Natural killer cell (primary cell): ENCODE data around the gene SND1. TPM values are rescaled to one million over a fixed set of nuclear protein-coding genes. Genes with fewer than 3 reads are reported as not detected.

ENCODE experiments used
- ATAC-seq, 3 donors: fragments of 150-1000 bp in 2 of 3; fragments of 200-7000 bp in 1 of 3; cut with Tn5 transposase; 1 replicate in 1 of 3; 2 replicates in 2 of 3; pipeline ENCODE4 v1.10.0; 2021; ENCODE audit warnings: mild to moderate bottlenecking in 2 of 3, moderate library complexity in 2 of 3
- DNase-seq, 2 donors: peaks; one replicate each; pipeline versions ENCODE4 v3.0.0 to v3.0.0-alpha.2; 2013 to 2021; ENCODE audit warnings: mixed read lengths in 1 of 2
- H3K27ac ChIP-seq: one replicate; pipeline ENCODE4 v1.5.1; 2013; ENCODE audit warnings: mild to moderate bottlenecking, low read length
- H3K27me3 ChIP-seq: one replicate; pipeline ENCODE4 v1.6.1; 2013; ENCODE audit warnings: low read length; ENCODE audit not compliant: control insufficient read depth, insufficient read depth
- H3K36me3 ChIP-seq: one replicate; pipeline ENCODE4 v1.6.1; 2013; ENCODE audit warnings: low read length; ENCODE audit not compliant: control insufficient read depth, insufficient read depth
- H3K4me1 ChIP-seq: one replicate; pipeline ENCODE4 v1.6.1; 2013; ENCODE audit warnings: low read length; ENCODE audit not compliant: control insufficient read depth, insufficient read depth
- H3K4me3 ChIP-seq: one replicate; pipeline ENCODE4 v1.5.1; 2013; ENCODE audit warnings: low read length
- H3K9me3 ChIP-seq: one replicate; pipeline ENCODE4 v1.6.1; 2013; ENCODE audit warnings: low read length; ENCODE audit not compliant: control insufficient read depth, insufficient read depth
- H3K27ac Mint-ChIP-seq, 2 donors: one replicate each; pipeline ENCODE4 v1.8.0; 2022; ENCODE audit warnings: mild to moderate bottlenecking in 2 of 2, mixed read lengths in 2 of 2, moderate library complexity in 1 of 2
- H3K27me3 Mint-ChIP-seq, 2 donors: one replicate each; pipeline ENCODE4 v1.8.0; 2022; ENCODE audit warnings: low read depth in 2 of 2, mixed read lengths in 2 of 2
- H3K36me3 Mint-ChIP-seq: one replicate; pipeline ENCODE4 v1.8.0; 2022; ENCODE audit warnings: mixed read lengths
- H3K4me1 Mint-ChIP-seq, 2 donors: one replicate each; pipeline ENCODE4 v1.8.0; 2022; ENCODE audit warnings: mixed read lengths in 2 of 2
- H3K4me3 Mint-ChIP-seq: one replicate; pipeline ENCODE4 v1.8.0; 2022; ENCODE audit warnings: mild to moderate bottlenecking, moderate library complexity, mixed read lengths
- H3K9me3 Mint-ChIP-seq, 2 donors: one replicate each; pipeline ENCODE4 v1.8.0; 2022; ENCODE audit warnings: mixed read lengths in 2 of 2
- WGBS: methylation state at CpG from one replicate; pipeline ENCODE4 v1.1.7; 2013; ENCODE audit warnings: missing lambda C conversion rate; ENCODE audit not compliant: insufficient coverage; 5-methylcytosine and 5-hydroxymethylcytosine counted together
- intact Hi-C: fragments of 100-400 bp; cut with micrococcal nuclease; formaldehyde crosslinking; loops from one replicate; pipeline ENCODE4 v1.14.2; 2022
- total RNA-seq, 4 donors: library from RNA; stranded (reverse); fragments of 120-200 nt in 1 of 4; gene quantifications; one replicate each; pipeline versions ENCODE4 v1.2.3 to v1.2.4, GENCODE V29; 2013 to 2022
- TF ChIP-seq, protein P1 (sequence below): fragments of 200-600 bp; IDR thresholded peaks from one replicate; pipeline ENCODE4 v1.8.0; 2022; ENCODE audit warnings: antibody characterized with exemption

The SND1 gene
- total RNA-seq, 3 donors from 2014 or later (not counting 1 experiment from before 2014, with no cell fraction given): 149 to 188 (median 149) TPM

DNA sequence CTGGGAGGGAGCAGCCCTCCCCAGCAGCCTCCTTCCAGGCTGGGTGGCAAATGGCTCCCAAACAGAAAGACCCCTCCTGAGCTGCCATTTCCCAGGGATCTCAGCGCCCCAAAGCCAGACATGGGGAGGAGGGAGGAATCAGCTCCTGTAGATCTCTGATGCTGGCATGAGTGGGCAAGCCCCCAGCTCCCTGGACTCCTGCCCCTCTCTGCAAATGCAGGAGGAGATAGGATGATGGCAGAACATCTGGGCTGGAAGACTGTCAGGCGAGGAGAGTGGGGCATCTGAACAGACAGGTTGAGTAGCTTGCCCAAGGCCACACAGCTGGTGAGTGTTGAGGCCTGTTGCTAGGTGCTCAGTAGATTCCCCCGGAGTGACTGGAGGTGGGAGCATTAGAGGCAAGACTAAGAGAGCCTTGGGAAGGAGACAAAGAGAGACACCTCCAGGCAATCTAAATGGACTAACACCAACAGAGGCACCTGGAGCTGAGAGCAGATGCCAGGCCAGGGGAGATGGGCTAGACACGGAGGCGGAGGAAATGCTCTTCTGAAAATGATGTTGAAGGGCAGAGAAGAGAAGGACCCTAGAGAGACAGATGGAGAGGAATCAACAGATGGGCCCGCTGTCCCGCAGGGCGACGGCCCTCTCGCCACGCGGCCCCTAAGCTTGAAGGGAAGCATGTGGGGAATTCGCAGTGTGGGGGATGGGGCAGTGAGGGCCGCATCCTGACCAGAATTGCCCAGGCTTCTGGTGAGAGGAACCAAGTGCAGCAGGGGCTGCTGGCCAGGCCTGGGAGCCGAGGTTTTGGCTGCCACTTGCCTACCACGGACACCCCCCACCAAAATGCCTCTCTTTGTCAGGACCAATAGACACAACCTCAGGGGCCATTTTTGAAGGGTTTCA, 464.1 kb downstream of the SND1 start:
- Mint-ChIP-seq H3K36me3 (no peaks in the 10 kb centered on the region), H3K9me3 (no peaks in the 10 kb centered on the region), H3K4me3 (no peak overlapping the region), H3K27me3 (peaks cover 5 to 7% of the 10 kb centered on the region in 2 donors), H3K4me1 (peaks cover 12% of the 10 kb centered on the region in 2 donors), H3K27ac (no peak overlapping the region)
- H3K27me3 ChIP-seq: no peaks in the 10 kb centered on the region
- no peak overlapping the region for H3K27ac ChIP-seq
- no peaks in the 10 kb centered on the region for H3K9me3 ChIP-seq
- intact Hi-C loops: no loop called here
- 88% methylated on average over 16 of the region's 16 CpGs for WGBS
- no peak for DNase-seq
- no peak overlapping the region for H3K4me3 ChIP-seq
- H3K4me1 ChIP-seq: peaks cover 20% of the 10 kb centered on the region
- TF ChIP-seq, protein P1, sequence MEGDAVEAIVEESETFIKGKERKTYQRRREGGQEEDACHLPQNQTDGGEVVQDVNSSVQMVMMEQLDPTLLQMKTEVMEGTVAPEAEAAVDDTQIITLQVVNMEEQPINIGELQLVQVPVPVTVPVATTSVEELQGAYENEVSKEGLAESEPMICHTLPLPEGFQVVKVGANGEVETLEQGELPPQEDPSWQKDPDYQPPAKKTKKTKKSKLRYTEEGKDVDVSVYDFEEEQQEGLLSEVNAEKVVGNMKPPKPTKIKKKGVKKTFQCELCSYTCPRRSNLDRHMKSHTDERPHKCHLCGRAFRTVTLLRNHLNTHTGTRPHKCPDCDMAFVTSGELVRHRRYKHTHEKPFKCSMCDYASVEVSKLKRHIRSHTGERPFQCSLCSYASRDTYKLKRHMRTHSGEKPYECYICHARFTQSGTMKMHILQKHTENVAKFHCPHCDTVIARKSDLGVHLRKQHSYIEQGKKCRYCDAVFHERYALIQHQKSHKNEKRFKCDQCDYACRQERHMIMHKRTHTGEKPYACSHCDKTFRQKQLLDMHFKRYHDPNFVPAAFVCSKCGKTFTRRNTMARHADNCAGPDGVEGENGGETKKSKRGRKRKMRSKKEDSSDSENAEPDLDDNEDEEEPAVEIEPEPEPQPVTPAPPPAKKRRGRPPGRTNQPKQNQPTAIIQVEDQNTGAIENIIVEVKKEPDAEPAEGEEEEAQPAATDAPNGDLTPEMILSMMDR: no peak
- no peak for ATAC-seq
- no peaks in the 10 kb centered on the region for H3K36me3 ChIP-seq

GRCh38 chr7:128116740-128117139, 464.7 kb downstream of the SND1 start:
- H3K9me3 Mint-ChIP-seq: no peaks in the 10 kb centered on the region
- Histone ChIP-seq H3K4me1 (peaks cover 14% of the 10 kb centered on the region), H3K36me3 (no peaks in the 10 kb centered on the region), H3K9me3 (no peaks in the 10 kb centered on the region), H3K4me3 (no peak overlapping the region), H3K27ac (no peak overlapping the region), H3K27me3 (no peaks in the 10 kb centered on the region)
- TF ChIP-seq, protein P1: no peak
- ATAC-seq (no peak), DNase-seq (no peak)
- H3K4me1 Mint-ChIP-seq: peaks cover 8 to 9% of the 10 kb centered on the region in 2 donors
- no peak overlapping the region for H3K4me3 Mint-ChIP-seq
- WGBS: 91% methylated on average over 9 of the region's 9 CpGs
- H3K36me3 Mint-ChIP-seq: no peaks in the 10 kb centered on the region
- intact Hi-C loops: no loop called here
- H3K27ac Mint-ChIP-seq: no peak overlapping the region
- peaks cover 5 to 7% of the 10 kb centered on the region in 2 donors for H3K27me3 Mint-ChIP-seq

- TF ChIP-seq, protein P1: no peak
- intact Hi-C loops: no loop called here
- no peaks in the 10 kb centered on the region for H3K9me3 Mint-ChIP-seq
- Histone ChIP-seq H3K36me3 (no peaks in the 10 kb centered on the region), H3K4me3 (no peak overlapping the region), H3K27me3 (no peaks in the 10 kb centered on the region), H3K9me3 (no peaks in the 10 kb centered on the region), H3K4me1 (peaks cover 4% of the 10 kb centered on the region), H3K27ac (no peak overlapping the region)
- H3K27ac Mint-ChIP-seq: no peak overlapping the region
- DNase-seq (no peak), ATAC-seq (no peak)
- no peaks in the 10 kb centered on the region for H3K4me1 Mint-ChIP-seq
- WGBS: 83% methylated on average over 6 of the region's 6 CpGs
- H3K27me3 Mint-ChIP-seq: peaks cover 5 to 7% of the 10 kb centered on the region in 2 donors
- H3K36me3 Mint-ChIP-seq: no peaks in the 10 kb centered on the region
- no peak overlapping the region for H3K4me3 Mint-ChIP-seq
Measured at GRCh38 chr7:128117691-128118090, 465.7 kb downstream of the SND1 start.
